ENCODE data around the gene CCNY.

Gene CCNY

GRCh38 chr10:35467186-35467585 lies 130.9 kb downstream of the CCNY start:
- in situ Hi-C loops (cut with HindIII; ENCODE audit: low sequenced_read_pairs), result no loop called here

GRCh38 chr10:35470248-35470924 lies 134.1 kb downstream of the CCNY start:
- in situ Hi-C loops (cut with HindIII; ENCODE audit: low sequenced_read_pairs), result no loop called here

GRCh38 chr10:35470925-35471315 lies 134.6 kb downstream of the CCNY start:
- in situ Hi-C loops (cut with HindIII; ENCODE audit: low sequenced_read_pairs), result no loop called here

GRCh38 chr10:35471435-35471834 lies 135.1 kb downstream of the CCNY start:
- in situ Hi-C loops (cut with HindIII; ENCODE audit: low sequenced_read_pairs), result no loop called here

- in situ Hi-C loops (cut with HindIII; ENCODE audit: low sequenced_read_pairs), result loop anchor here (5.0 kb wide), 1 partner anchor 62 kb away; no protein-coding TSS in a partner anchor
Measured at GRCh38 chr10:35480142-35480541, 143.8 kb downstream of the CCNY start.

GRCh38 chr10:35481413-35481812 lies 145.1 kb downstream of the CCNY start:
- in situ Hi-C loops (cut with HindIII; ENCODE audit: low sequenced_read_pairs), result loop anchor here (5.0 kb wide), 1 partner anchor 61 kb away; no protein-coding TSS in a partner anchor

GRCh38 chr10:35486297-35486990 lies 150.1 kb downstream of the CCNY start:
- in situ Hi-C loops (cut with HindIII; ENCODE audit: low sequenced_read_pairs), result no loop called here

- in situ Hi-C loops (cut with HindIII; ENCODE audit: low sequenced_read_pairs), result no loop called here
Measured at GRCh38 chr10:35487336-35488034, 151.2 kb downstream of the CCNY start.

GRCh38 chr10:35488228-35488627 lies 151.9 kb downstream of the CCNY start:
- in situ Hi-C loops (cut with HindIII; ENCODE audit: low sequenced_read_pairs), result no loop called here

GRCh38 chr10:35492386-35493195 lies 156.3 kb downstream of the CCNY start:
- in situ Hi-C loops (cut with HindIII; ENCODE audit: low sequenced_read_pairs), result no loop called here

- in situ Hi-C loops (cut with HindIII; ENCODE audit: low sequenced_read_pairs), result no loop called here
Measured at GRCh38 chr10:35493196-35494118, 157.1 kb downstream of the CCNY start.

GRCh38 chr10:35495521-35496119 lies 159.3 kb downstream of the CCNY start:
- in situ Hi-C loops (cut with HindIII; ENCODE audit: low sequenced_read_pairs), result no loop called here

- in situ Hi-C loops (cut with HindIII; ENCODE audit: low sequenced_read_pairs), result no loop called here
Measured at GRCh38 chr10:35497909-35498308, 161.6 kb downstream of the CCNY start.

GRCh38 chr10:35498693-35499092 lies 162.4 kb downstream of the CCNY start:
- in situ Hi-C loops (cut with HindIII; ENCODE audit: low sequenced_read_pairs), result no loop called here

GRCh38 chr10:35501923-35502322 lies 165.6 kb downstream of the CCNY start:
- in situ Hi-C loops (cut with HindIII; ENCODE audit: low sequenced_read_pairs), result no loop called here

GRCh38 chr10:35502692-35503091 lies 166.4 kb downstream of the CCNY start:
- in situ Hi-C loops (cut with HindIII; ENCODE audit: low sequenced_read_pairs), result no loop called here

GRCh38 chr10:35503578-35503977 lies 167.3 kb downstream of the CCNY start:
- in situ Hi-C loops (cut with HindIII; ENCODE audit: low sequenced_read_pairs), result no loop called here

GRCh38 chr10:35504132-35504531 lies 167.8 kb downstream of the CCNY start:
- in situ Hi-C loops (cut with HindIII; ENCODE audit: low sequenced_read_pairs), result no loop called here

- in situ Hi-C loops (cut with HindIII; ENCODE audit: low sequenced_read_pairs), result no loop called here
Measured at GRCh38 chr10:35505241-35505873, 169.0 kb downstream of the CCNY start.
